Measurements from ENCODE around the gene GADD45GIP1.

GRCh38 chr19:12935071-12935470 is 22.0 kb downstream of the GADD45GIP1 start:
- TF ChIP-seq REST (IDR thresholded peaks at IDR 0.05; ENCODE audit: low read depth) (no peak), MAX (IDR thresholded peaks at IDR 0.05) (no peak), YY1 (IDR thresholded peaks at IDR 0.05; ENCODE audit: extremely low read depth, insufficient replicate concordance, low read depth, low read length) (no peak), CTCF (IDR thresholded peaks at IDR 0.05 in 2 of 3, conservative IDR thresholded peaks at IDR 0.05 in 1 of 3; ENCODE audit: borderline replicate concordance in 1 of 3, insufficient read depth in 1 of 3, low read depth in 2 of 3, low read length in 2 of 3) (no peak), ZBTB33 (IDR thresholded peaks at IDR 0.05; ENCODE audit: extremely low read depth, insufficient replicate concordance, low read length) (no peak), POLR2AphosphoS5 (IDR thresholded peaks at IDR 0.05; ENCODE audit: low read depth, low read length) (no peak), RAD21 (IDR thresholded peaks at IDR 0.05; ENCODE audit: low read depth) (no peak), POLR2A (IDR thresholded peaks at IDR 0.05; ENCODE audit: borderline replicate concordance, extremely low read depth, insufficient read depth, insufficient read length) (no peak), EGR1 (IDR thresholded peaks at IDR 0.05; ENCODE audit: low read depth) (no peak), SIN3A (IDR thresholded peaks at IDR 0.05; ENCODE audit: low read depth) (no peak)
